Pancreas (tissue), 10 donors: ENCODE data around the gene AKR1C1. TPM values are rescaled to one million over a fixed set of nuclear protein-coding genes. Genes with fewer than 3 reads are reported as not detected.
"Not testable (repeated sequence)": the region's sequence is repeated elsewhere in the genome, so short reads cannot be mapped to it uniquely, and the experiment has no call there.

Experiments
- ATAC-seq, 4 donors: fragments of 200-7000 bp; cut with Tn5 transposase; one replicate each; pipeline versions ENCODE4 v1.8.0 to v1.9.1; 2020; ENCODE audit warnings: mild to moderate bottlenecking in 4 of 4, moderate library complexity in 4 of 4
- DNase-seq, 6 donors: peaks; one replicate each; pipeline ENCODE4 v3.0.0-alpha.2; 2020
- FAIRE-seq: peaks from 2 replicates; lab custom pipeline; 2012; peaks lifted over from hg19 to GRCh38; lab: Jason Lieb, UNC
- H3K27ac ChIP-seq, 4 donors: fragments of 200-600 bp; sonication (generic); 1 replicate in 3 of 4; 2 replicates in 1 of 4; pipeline versions ENCODE4 v1.5.0 to v1.8.0; 2020
- H3K27me3 ChIP-seq, 4 donors: fragments of 200-600 bp; one replicate each; pipeline ENCODE4 v1.8.0; 2021
- H3K36me3 ChIP-seq, 3 donors: fragments of 200-600 bp; sonication (generic) in 1 of 3; one replicate each; pipeline versions ENCODE4 v1.5.0 to v1.8.0; 2020 to 2021
- H3K4me1 ChIP-seq, 3 donors: fragments of 200-600 bp; one replicate each; pipeline ENCODE4 v1.8.0; 2021
- H3K4me3 ChIP-seq, 4 donors: fragments of 200-600 bp; sonication (generic) in 2 of 4; one replicate each; pipeline versions ENCODE4 v1.5.0 to v1.8.0; 2020 to 2021
- H3K9me3 ChIP-seq, 4 donors: fragments of 200-600 bp; one replicate each; pipeline ENCODE4 v1.8.0; 2021
- WGBS, 2 donors: extraction: QIAGEN DNeasy Blood & Tissue Kit; methylation state at CpG; one replicate each; pipeline ENCODE4 v1.1.7; 2013; 5-methylcytosine and 5-hydroxymethylcytosine counted together
- intact Hi-C, 3 donors: fragments of 100-400 bp; cut with DNase I; formaldehyde crosslinking; loops; one replicate each; pipeline versions ENCODE4 v1.11.1 to v1.14.2; 2022
- polyA plus RNA-seq, 2 donors: library from polyadenylated mRNA; stranded (reverse); fragments of 200-250 nt; gene quantifications; one replicate each; pipeline ENCODE4 v1.2.3, GENCODE V29; 2013
- total RNA-seq, 6 donors: library from RNA; stranded (reverse); fragmentation: NEBNext Ultra II Directional in 4 of 6; extraction: Animal tissue kit (Norgen Biotek cat#: 25700) in 4 of 6; gene quantifications; one replicate each; pipeline versions ENCODE4 v1.2.1 to v1.2.4, GENCODE V29; 2021 to 2023
- TF ChIP-seq, protein P1 (sequence below), 4 donors: fragments of 200-600 bp; sonication (generic) in 3 of 4; IDR thresholded peaks; one replicate each; pipeline versions ENCODE4 v1.5.0 to v1.8.0; 2021; ENCODE audit warnings: antibody characterized with exemption in 4 of 4
- donor health status: healthy with polysubstance abuse.
- donor health status: DM: no; HTN: no; CAD: no; lungs with moderate emphysema.
- donor health status: DM: no; HTN: no; CAD: no.
- donor health status: control.
- donor health status: control.
- donor health status: Bipolar disorder and iron deficiency.
- donor health status: DM: yes; HTN: yes; CAD: no.
- donor health status: DM: no; HTN: no; CAD: no.
- donor health status: DM: no; HTN: no; CAD: no.
- donor health status: DM: yes; HTN: yes; CAD: no.

AKR1C1 gene
- total and polyA plus RNA-seq, 8 donors, result 4.1 to 17.4 (median 9.1) TPM

DNA sequence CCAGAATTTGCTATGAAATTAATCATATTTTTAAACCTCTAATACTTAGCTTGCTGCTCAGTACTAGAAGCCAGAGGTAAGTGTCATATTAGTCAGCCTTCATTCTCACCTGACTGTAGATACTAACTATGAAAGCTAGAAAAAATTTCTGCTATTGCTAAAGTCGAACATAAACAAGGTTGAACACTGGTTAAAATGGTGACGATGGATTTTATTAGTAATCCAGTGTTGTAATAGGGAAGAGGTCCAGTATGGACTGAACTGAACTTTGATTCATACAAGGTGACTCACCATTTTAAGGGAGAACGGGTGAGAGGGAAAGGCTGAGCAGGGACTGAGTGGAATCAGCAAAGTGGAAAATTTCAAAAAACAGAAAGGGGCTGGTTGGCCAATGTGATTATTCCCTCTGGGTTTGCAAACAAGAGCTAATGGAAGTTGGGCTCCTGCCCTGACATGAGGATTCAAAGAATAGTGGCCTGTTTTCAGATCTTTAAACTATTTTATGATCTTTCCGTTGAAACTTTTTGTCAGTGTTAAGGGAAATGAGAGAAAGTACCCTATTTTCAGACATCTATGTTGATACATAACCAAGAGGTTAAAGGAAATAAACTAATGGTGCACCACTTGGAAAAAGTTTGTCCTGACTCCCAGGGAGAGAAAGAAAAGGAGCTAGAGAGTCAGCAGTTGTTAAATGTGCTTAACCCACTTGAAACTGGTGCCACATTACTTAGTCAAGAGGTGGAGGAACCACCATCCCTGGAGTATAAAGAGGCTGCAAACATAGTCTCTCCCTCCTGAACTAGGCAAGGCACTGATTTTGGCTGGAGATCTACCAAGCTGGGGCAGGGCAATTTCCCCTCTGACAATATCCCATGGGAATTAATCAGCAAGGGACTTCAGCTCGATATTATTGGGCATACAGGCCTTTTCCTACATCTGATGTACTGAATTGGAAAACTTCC is 15.3 kb upstream of the AKR1C1 start:
- no peaks in the 10 kb centered on the region for H3K27me3 ChIP-seq
- peak overlapping the region; percentile 33 to 87 (median 64) for H3K27ac ChIP-seq
- intact Hi-C loops, result no loop called here
- TF ChIP-seq, protein P1, sequence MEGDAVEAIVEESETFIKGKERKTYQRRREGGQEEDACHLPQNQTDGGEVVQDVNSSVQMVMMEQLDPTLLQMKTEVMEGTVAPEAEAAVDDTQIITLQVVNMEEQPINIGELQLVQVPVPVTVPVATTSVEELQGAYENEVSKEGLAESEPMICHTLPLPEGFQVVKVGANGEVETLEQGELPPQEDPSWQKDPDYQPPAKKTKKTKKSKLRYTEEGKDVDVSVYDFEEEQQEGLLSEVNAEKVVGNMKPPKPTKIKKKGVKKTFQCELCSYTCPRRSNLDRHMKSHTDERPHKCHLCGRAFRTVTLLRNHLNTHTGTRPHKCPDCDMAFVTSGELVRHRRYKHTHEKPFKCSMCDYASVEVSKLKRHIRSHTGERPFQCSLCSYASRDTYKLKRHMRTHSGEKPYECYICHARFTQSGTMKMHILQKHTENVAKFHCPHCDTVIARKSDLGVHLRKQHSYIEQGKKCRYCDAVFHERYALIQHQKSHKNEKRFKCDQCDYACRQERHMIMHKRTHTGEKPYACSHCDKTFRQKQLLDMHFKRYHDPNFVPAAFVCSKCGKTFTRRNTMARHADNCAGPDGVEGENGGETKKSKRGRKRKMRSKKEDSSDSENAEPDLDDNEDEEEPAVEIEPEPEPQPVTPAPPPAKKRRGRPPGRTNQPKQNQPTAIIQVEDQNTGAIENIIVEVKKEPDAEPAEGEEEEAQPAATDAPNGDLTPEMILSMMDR (IDR thresholded peaks at IDR 0.05), result no peak
- peak; percentile 89 to 95 (median 93) for ATAC-seq
- no peaks in the 10 kb centered on the region for H3K9me3 ChIP-seq
- H3K4me3 ChIP-seq, result no peak overlapping the region
- no peak for FAIRE-seq
- DNase-seq, result peak in 3 of 6 donors; percentile 28 to 36 (median 34)
- H3K4me1 ChIP-seq, result peaks cover 14 to 25% (median 23%) of the 10 kb centered on the region in 3 donors
- 27 to 46% methylated on average over 5 of the region's 5 CpGs for WGBS, 2 donors
- H3K36me3 ChIP-seq, result no peaks in the 10 kb centered on the region

DNA sequence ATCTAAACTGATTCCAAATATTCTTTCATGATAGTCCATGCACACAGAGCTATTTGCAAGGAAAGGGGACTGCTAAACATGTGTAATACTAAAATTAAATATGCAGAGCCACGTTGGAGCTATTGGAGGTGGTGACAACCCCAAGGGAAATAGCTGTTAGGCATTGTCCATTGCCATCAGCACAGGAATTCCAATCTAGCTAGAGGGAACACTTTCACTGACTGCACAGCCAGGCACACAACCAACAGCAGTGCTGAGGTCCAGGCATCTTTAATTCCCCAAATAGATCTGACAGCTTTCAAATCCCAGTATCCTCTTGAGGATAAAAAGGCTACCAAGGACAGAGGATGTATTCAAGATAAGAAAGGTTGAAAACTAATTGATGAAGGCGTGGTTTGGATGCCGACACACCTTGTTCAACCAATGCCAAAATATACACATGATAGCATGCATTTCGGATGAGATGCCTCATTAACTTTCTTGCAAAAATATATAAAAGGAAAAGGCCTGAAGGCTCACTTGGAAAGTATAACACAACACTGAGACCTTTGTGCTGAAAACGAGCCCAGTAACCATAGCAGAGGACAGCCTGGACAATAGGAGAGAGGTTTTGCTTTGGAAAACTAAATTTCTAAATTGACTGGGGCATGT is 11.6 kb upstream of the AKR1C1 start:
- H3K9me3 ChIP-seq, H3K27me3 ChIP-seq, H3K36me3 ChIP-seq, FAIRE-seq, H3K4me3 ChIP-seq, H3K27ac ChIP-seq, intact Hi-C loops, DNase-seq, ATAC-seq: not testable (repeated sequence)
- WGBS, 2 donors, result 68 to 75% methylated on average over 5 of the region's 5 CpGs
- peaks cover 14 to 18% (median 16%) of the 10 kb centered on the region in 3 donors for H3K4me1 ChIP-seq

DNA sequence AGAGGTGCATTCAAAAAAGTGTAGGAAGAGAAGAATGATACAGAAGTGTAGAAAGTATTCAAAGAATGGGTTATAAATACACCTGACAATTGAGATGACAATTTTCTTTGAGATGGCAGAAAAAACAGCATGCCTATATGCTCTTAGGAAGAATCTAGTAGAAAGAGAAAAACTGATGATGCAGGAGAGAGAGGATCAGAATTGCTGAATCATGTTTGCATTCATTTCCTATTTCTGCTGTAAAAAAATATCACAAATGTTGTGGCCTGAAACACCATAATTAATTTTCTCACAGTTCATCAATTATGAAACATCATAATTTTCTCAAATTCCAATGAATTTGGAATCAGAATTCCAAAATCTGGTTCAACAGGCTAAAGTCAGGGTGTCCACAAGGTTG is 9.8 kb upstream of the AKR1C1 start:
- intact Hi-C loops, result no loop called here
- Histone ChIP-seq H3K27me3 (no peaks in the 10 kb centered on the region), H3K4me3 (no peak overlapping the region), H3K36me3 (no peaks in the 10 kb centered on the region), H3K9me3 (no peaks in the 10 kb centered on the region), H3K4me1 (peaks cover 0 to 2% (median under 1%) of the 10 kb centered on the region in 3 donors), H3K27ac (no peak overlapping the region)
- TF ChIP-seq, protein P1 (IDR thresholded peaks at IDR 0.05), result no peak
- no peak for ATAC-seq
- FAIRE-seq, result no peak
- no peak for DNase-seq

DNA sequence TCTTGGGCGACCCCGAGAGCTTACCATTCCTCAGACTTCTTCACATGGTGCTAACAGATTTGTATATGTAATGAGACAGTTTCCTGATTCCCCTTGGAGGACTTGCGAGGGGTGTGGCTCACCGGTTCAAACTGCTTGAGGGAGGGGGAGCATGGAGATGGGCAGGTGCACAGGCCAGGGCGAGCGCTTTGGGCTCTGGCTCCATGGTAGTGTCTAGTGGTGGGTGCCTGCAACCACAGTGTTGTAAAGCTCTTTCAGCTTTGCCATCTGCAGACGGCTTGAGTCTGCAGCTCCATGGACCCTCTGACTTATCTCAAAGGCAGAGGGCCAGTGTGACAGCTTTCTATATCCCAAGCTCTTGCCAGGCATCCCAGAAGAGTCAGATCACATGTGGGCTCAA is 7.1 kb upstream of the AKR1C1 start:
- H3K36me3 ChIP-seq, DNase-seq, H3K27me3 ChIP-seq, H3K4me1 ChIP-seq, H3K4me3 ChIP-seq, H3K27ac ChIP-seq, ATAC-seq, FAIRE-seq, intact Hi-C loops, H3K9me3 ChIP-seq: not testable (repeated sequence)
- 84 to 93% methylated on average over 4 to 6 of the region's 7 CpGs for WGBS, 2 donors

DNA sequence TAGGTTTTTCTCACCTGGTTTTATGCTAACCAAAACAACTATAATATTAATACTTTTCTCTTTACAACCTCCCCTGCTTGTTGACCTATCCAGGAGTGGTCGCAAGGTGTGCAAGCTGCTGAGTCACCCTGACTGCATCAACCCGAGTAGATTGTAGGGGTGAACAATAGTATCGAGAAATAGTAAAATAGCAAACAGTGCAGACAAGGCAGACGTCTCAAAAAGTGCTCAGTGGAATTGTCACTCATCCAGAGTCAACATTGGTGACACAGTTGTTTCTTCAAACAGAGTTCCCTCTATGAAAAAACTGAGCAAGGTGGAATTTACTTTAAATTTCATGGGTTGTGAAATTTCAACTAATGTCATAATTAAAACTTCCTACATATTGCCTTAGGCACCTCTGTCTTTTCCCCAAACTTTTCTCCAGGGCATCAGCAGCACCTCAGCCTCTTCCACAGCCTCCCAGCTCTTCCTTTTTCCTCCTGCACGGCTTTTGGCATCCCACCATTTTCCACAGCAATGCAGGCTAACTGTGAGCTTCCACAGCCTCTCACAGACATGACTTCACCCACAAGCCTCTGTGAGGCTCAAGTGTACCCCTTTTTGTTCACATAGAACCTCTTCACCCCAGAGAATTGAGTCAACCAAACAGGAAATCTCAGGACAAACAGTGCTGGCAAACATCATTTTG is 6.1 kb upstream of the AKR1C1 start:
- H3K27ac ChIP-seq, intact Hi-C loops, H3K4me3 ChIP-seq, H3K9me3 ChIP-seq, DNase-seq, FAIRE-seq, H3K27me3 ChIP-seq, H3K36me3 ChIP-seq, H3K4me1 ChIP-seq: not testable (repeated sequence)
- 42 to 54% methylated on average over 5 of the region's 5 CpGs for WGBS, 2 donors
- ATAC-seq, result peak; percentile 74 to 87 (median 84)

DNA sequence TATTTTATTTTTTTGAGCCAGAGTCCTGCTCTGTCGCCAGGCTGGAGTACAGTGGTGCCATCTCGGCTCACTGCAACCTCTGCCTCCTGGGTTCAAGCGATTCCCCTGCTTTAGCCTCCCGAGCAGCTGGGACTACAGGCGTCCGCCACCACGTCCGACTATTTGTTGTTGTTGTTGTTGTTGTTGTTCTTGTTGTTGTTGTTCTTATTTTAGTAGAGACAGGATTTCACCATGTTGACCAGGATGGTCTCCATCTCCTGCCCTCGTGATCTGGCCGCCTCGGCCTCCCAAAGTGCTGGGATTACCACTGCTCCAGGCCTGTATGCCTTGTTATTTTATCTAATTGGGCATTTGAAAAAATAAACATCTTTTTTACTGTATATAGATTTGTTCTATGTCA is 1.7 kb upstream of the AKR1C1 start:
- ATAC-seq, H3K4me1 ChIP-seq, H3K36me3 ChIP-seq, H3K4me3 ChIP-seq, H3K27me3 ChIP-seq, H3K9me3 ChIP-seq, FAIRE-seq, intact Hi-C loops, H3K27ac ChIP-seq, DNase-seq: not testable (repeated sequence)
- WGBS, 2 donors, result 95 to 99% methylated on average over 11 of the region's 11 CpGs

DNA sequence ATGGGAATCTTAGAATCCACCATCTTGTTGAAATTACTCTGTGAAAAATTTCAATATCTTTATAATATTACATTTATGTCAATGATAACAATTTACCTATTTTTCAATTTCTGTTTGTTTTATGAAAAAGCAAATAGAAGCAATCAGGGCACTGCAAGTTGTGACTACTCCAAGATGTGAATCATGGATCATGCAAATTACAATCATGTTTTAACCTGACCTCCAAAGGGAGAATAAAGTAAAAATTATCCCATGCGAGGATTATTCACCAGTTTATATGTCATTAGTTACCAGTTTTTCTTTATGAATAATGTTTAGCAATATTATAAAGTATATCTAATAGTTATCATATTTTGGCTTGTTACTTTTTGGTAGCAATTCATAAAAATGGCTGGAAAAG is 907 bp upstream of the AKR1C1 start:
- ATAC-seq, H3K4me1 ChIP-seq, DNase-seq, H3K4me3 ChIP-seq, intact Hi-C loops, H3K9me3 ChIP-seq, H3K27me3 ChIP-seq, H3K36me3 ChIP-seq, H3K27ac ChIP-seq: not testable (repeated sequence)
- 53 to 56% methylated on average over 1 of the region's 1 CpG for WGBS, 2 donors
- FAIRE-seq, result peak; percentile 43

DNA sequence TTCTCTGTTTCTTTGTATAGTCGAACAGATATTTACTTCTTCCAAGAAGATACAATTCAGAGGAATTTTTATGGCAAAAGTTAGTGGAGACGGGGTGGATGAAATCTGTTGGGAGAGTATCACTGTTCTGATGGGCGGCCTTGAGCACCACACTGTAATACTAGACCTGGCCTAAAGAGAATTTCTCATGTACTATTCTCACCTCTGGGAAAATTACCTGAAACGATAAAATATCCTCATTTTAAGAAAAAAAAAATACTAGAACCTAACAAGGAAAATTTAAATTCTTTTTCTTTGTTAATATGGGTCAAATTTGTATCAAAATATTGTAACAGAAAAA is 570 bp downstream of the AKR1C1 start:
- H3K9me3 ChIP-seq, H3K27me3 ChIP-seq, H3K4me1 ChIP-seq, intact Hi-C loops, DNase-seq, H3K36me3 ChIP-seq, H3K27ac ChIP-seq, FAIRE-seq: not testable (repeated sequence)
- 45 to 61% methylated on average over 2 to 3 of the region's 4 CpGs for WGBS, 2 donors
- peak; percentile 55 to 78 (median 64) for ATAC-seq
- peak overlapping the region in 1 of 4 donors; percentile 25 for H3K4me3 ChIP-seq

DNA sequence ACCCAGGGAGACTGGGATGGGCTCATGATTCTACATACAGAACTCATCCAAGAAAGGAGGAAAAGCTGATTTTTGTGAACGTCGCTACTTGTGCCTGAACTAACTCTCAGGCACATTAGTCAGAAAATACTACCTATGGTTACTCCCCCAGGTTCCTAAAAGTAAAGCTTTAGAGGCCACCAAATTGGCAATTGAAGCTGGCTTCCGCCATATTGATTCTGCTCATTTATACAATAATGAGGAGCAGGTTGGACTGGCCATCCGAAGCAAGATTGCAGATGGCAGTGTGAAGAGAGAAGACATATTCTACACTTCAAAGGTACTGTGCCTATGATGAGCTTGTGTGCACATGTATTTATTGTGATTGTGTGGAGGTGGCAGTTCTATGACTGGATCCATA is 2.5 kb downstream of the AKR1C1 start:
- not testable (repeated sequence) for ATAC-seq

More for the DNA sequence above, 2.5 kb downstream of the AKR1C1 start:
- H3K36me3 ChIP-seq, H3K27me3 ChIP-seq, H3K4me1 ChIP-seq, FAIRE-seq, H3K27ac ChIP-seq, H3K4me3 ChIP-seq, H3K9me3 ChIP-seq, DNase-seq, intact Hi-C loops: not testable (repeated sequence)
- WGBS, 2 donors, result 94 to 97% methylated on average over 4 of the region's 4 CpGs
